Mesenchymal stem cell (in vitro differentiated cells and primary cell): ENCODE measurements around the gene PPP6R1.
A peak's percentile ranks its signal among the peaks of the same experiment; 100 is the strongest.

ENCODE experiments used
- DNase-seq: peaks from one replicate; pipeline ENCODE4 v3.0.0-alpha.2; 2013
- H2AFZ ChIP-seq: one replicate; pipeline ENCODE4 v1.6.1; 2013; ENCODE audit warnings: low read depth, mild to moderate bottlenecking, control low read depth, inconsistent platforms, low read length, moderate library complexity
- H2AK5ac ChIP-seq: 2 replicates; pipeline ENCODE4 v1.6.1; 2013; ENCODE audit warnings: low read length, moderate library complexity, mild to moderate bottlenecking, inconsistent platforms; ENCODE audit not compliant: severe bottlenecking
- H2BK120ac ChIP-seq: one replicate; pipeline ENCODE4 v1.6.1; 2013; ENCODE audit warnings: low read depth, mild to moderate bottlenecking, inconsistent platforms, low read length, moderate library complexity
- H2BK12ac ChIP-seq, 2 experiments: one replicate each; pipeline ENCODE4 v1.6.1; 2013; ENCODE audit warnings: inconsistent platforms in 2 of 2, low read length in 2 of 2, mild to moderate bottlenecking in 2 of 2, moderate library complexity in 2 of 2, control low read depth in 1 of 2
- H2BK15ac ChIP-seq: one replicate; pipeline ENCODE4 v1.6.1; 2013; ENCODE audit warnings: mild to moderate bottlenecking, low read depth, inconsistent platforms; ENCODE audit not compliant: poor library complexity, severe bottlenecking
- H2BK5ac ChIP-seq: 2 replicates; pipeline ENCODE4 v1.6.1; 2013; ENCODE audit warnings: low read depth, mild to moderate bottlenecking, low read length, control low read depth, inconsistent platforms; ENCODE audit not compliant: poor library complexity, severe bottlenecking
- H3K14ac ChIP-seq, 2 experiments: one replicate each; pipeline ENCODE4 v1.6.1; 2013; ENCODE audit warnings: inconsistent platforms in 2 of 2, low read length in 2 of 2, control low read depth in 1 of 2, mild to moderate bottlenecking in 1 of 2, moderate library complexity in 1 of 2
- H3K18ac ChIP-seq, 2 experiments: one replicate each; pipeline ENCODE4 v1.6.1; 2013; ENCODE audit warnings: inconsistent platforms in 2 of 2, low read length in 2 of 2, control low read depth in 1 of 2, low read depth in 1 of 2, mild to moderate bottlenecking in 1 of 2
- H3K23ac ChIP-seq, 2 experiments: one replicate each; pipeline ENCODE4 v1.6.1; 2013; ENCODE audit warnings: inconsistent platforms in 2 of 2, low read length in 2 of 2, mild to moderate bottlenecking in 2 of 2, moderate library complexity in 2 of 2, control low read depth in 1 of 2
- H3K27ac ChIP-seq: 2 replicates; pipeline ENCODE4 v1.5.1; 2013; ENCODE audit warnings: mild to moderate bottlenecking, moderate library complexity, low read length, control low read depth, inconsistent platforms; ENCODE audit not compliant: poor library complexity, severe bottlenecking
- H3K27me3 ChIP-seq, 2 experiments: 2 replicates each; pipeline versions ENCODE4 v1.6.1 to v1.7.0; 2013; ENCODE audit warnings: low read length in 2 of 2, mild to moderate bottlenecking in 2 of 2, moderate library complexity in 2 of 2, control low read depth in 1 of 2, inconsistent platforms in 1 of 2; ENCODE audit not compliant: control insufficient read depth in 1 of 2, insufficient read depth in 1 of 2
- H3K36me3 ChIP-seq, 2 experiments: 2 replicates each; pipeline versions ENCODE4 v1.6.1 to v1.7.0; 2013; ENCODE audit warnings: low read length in 2 of 2, control low read depth in 1 of 2, inconsistent platforms in 1 of 2, low read depth in 1 of 2, mild to moderate bottlenecking in 1 of 2; ENCODE audit not compliant: insufficient read depth in 2 of 2, control insufficient read depth in 1 of 2
- H3K4ac ChIP-seq, 2 experiments: one replicate each; pipeline ENCODE4 v1.6.1; 2013; ENCODE audit warnings: inconsistent platforms in 2 of 2, low read length in 2 of 2, mild to moderate bottlenecking in 2 of 2, moderate library complexity in 2 of 2, control low read depth in 1 of 2, low read depth in 1 of 2
- H3K4me1 ChIP-seq: 2 replicates; pipeline ENCODE4 v1.6.1; 2013; ENCODE audit warnings: low read depth, low read length, control low read depth; ENCODE audit not compliant: control insufficient read depth, insufficient read depth
- H3K4me2 ChIP-seq: 2 replicates; pipeline ENCODE4 v1.6.1; 2013; ENCODE audit warnings: low read length, mild to moderate bottlenecking, inconsistent platforms; ENCODE audit not compliant: poor library complexity, severe bottlenecking
- H3K4me3 ChIP-seq, 2 experiments: 2 replicates each; pipeline versions ENCODE4 v1.5.1 to v1.7.0; 2013; ENCODE audit warnings: low read length in 2 of 2, mild to moderate bottlenecking in 2 of 2, control low read depth in 1 of 2, low read depth in 1 of 2; ENCODE audit not compliant: insufficient read depth in 1 of 2
- H3K79me1 ChIP-seq: replicated peaks from 2 replicates; pipeline ENCODE4 v1.6.1; 2013; ENCODE audit warnings: mild to moderate bottlenecking, control low read depth, low read length, inconsistent platforms; ENCODE audit not compliant: poor library complexity, severe bottlenecking
- H3K9ac ChIP-seq: 2 replicates; pipeline ENCODE4 v1.7.0; 2013; ENCODE audit warnings: mild to moderate bottlenecking, low read length, moderate library complexity
- H3K9me3 ChIP-seq: 2 replicates; pipeline ENCODE4 v1.7.0; 2013; ENCODE audit warnings: mild to moderate bottlenecking, low read length; ENCODE audit not compliant: control insufficient read depth
- H4K8ac ChIP-seq: one replicate; pipeline ENCODE4 v1.6.1; 2013; ENCODE audit warnings: inconsistent platforms, mild to moderate bottlenecking, low read length, moderate library complexity
- H4K91ac ChIP-seq: one replicate; pipeline ENCODE4 v1.6.1; 2013; ENCODE audit warnings: mild to moderate bottlenecking, low read length, inconsistent platforms
- WGBS: methylation state at CpG from one replicate; pipeline ENCODE4 v1.1.7; 2013; ENCODE audit warnings: mixed read lengths; 5-methylcytosine and 5-hydroxymethylcytosine counted together

PPP6R1 gene

GRCh38 chr19:55229789-55230182, 29.0 kb downstream of the PPP6R1 start:
- no peak overlapping the region for H2BK5ac ChIP-seq
- no peak overlapping the region for H2AFZ ChIP-seq
- no peak overlapping the region for H3K23ac ChIP-seq
- H4K91ac ChIP-seq = no peak overlapping the region
- H3K27ac ChIP-seq = no peak overlapping the region
- peaks cover 17% of the 10 kb centered on the region for H3K4me1 ChIP-seq
- H3K9me3 ChIP-seq = no peaks in the 10 kb centered on the region
- no peak overlapping the region for H2BK15ac ChIP-seq
- H3K4ac ChIP-seq = no peak overlapping the region
- no peak overlapping the region for H3K4me3 ChIP-seq
- DNase-seq = no peak
- no peaks in the 10 kb centered on the region for H3K27me3 ChIP-seq
- no peak overlapping the region for H4K8ac ChIP-seq
- no peak overlapping the region for H2AK5ac ChIP-seq
- no peak overlapping the region for H2BK12ac ChIP-seq
- H2BK120ac ChIP-seq = no peak overlapping the region
- H3K9ac ChIP-seq = no peak overlapping the region
- WGBS = 95% methylated on average over 14 of the region's 17 CpGs
- H3K36me3 ChIP-seq = peaks cover 80% of the 10 kb centered on the region in 2 experiments
- no peak overlapping the region for H3K14ac ChIP-seq
- H3K79me1 ChIP-seq = peaks cover 35% of the 10 kb centered on the region
- no peak overlapping the region for H3K18ac ChIP-seq
- no peak overlapping the region for H3K4me2 ChIP-seq

GRCh38 chr19:55229145-55229788, 29.6 kb downstream of the PPP6R1 start:
- H2BK120ac ChIP-seq = no peak overlapping the region
- no peak overlapping the region for H3K4me2 ChIP-seq
- no peak for DNase-seq
- no peak overlapping the region for H2AFZ ChIP-seq
- H3K79me1 ChIP-seq = peaks cover 31% of the 10 kb centered on the region
- no peak overlapping the region for H3K4ac ChIP-seq
- no peak overlapping the region for H4K8ac ChIP-seq
- no peak overlapping the region for H2BK12ac ChIP-seq
- H3K27ac ChIP-seq = no peak overlapping the region
- no peaks in the 10 kb centered on the region for H3K27me3 ChIP-seq
- H2BK5ac ChIP-seq = no peak overlapping the region
- no peak overlapping the region for H3K4me3 ChIP-seq
- no peak overlapping the region for H2AK5ac ChIP-seq
- no peak overlapping the region for H3K9ac ChIP-seq
- peaks cover 75 to 76% of the 10 kb centered on the region in 2 experiments for H3K36me3 ChIP-seq
- H3K4me1 ChIP-seq = peaks cover 17% of the 10 kb centered on the region
- no peak overlapping the region for H3K14ac ChIP-seq
- no peaks in the 10 kb centered on the region for H3K9me3 ChIP-seq
- H3K18ac ChIP-seq = no peak overlapping the region
- no peak overlapping the region for H2BK15ac ChIP-seq
- H3K23ac ChIP-seq = no peak overlapping the region
- WGBS = 92% methylated on average over 11 of the region's 18 CpGs
- H4K91ac ChIP-seq = no peak overlapping the region

- no peak within 1 kb of the TSS for H2BK12ac ChIP-seq
- no peak within 1 kb of the TSS for H4K91ac ChIP-seq
- no peak within 1 kb of the TSS for H3K27ac ChIP-seq
- H3K18ac ChIP-seq = no peak within 1 kb of the TSS
- no peak within 1 kb of the TSS for H3K4me2 ChIP-seq
- no peak within 1 kb of the TSS for H2BK15ac ChIP-seq
- peaks cover 71 to 83% of the 10 kb centered on the region in 2 experiments for H3K36me3 ChIP-seq
- no peak within 1 kb of the TSS for H3K23ac ChIP-seq
- peaks cover 31% of the 10 kb centered on the region for H3K79me1 ChIP-seq
- no peak within 1 kb of the TSS for H3K14ac ChIP-seq
- H2BK120ac ChIP-seq = no peak within 1 kb of the TSS
- H3K27me3 ChIP-seq = no peaks in the 10 kb centered on the region
- DNase-seq = no peak
- peaks cover 17% of the 10 kb centered on the region for H3K4me1 ChIP-seq
- no peak within 1 kb of the TSS for H2AFZ ChIP-seq
- H2BK5ac ChIP-seq = no peak within 1 kb of the TSS
- WGBS = 98% methylated on average over 12 of the region's 12 CpGs
- H3K4me3 ChIP-seq = no peak within 1 kb of the TSS
- no peak within 1 kb of the TSS for H4K8ac ChIP-seq
- no peak within 1 kb of the TSS for H3K9ac ChIP-seq
- no peak within 1 kb of the TSS for H3K4ac ChIP-seq
- no peak within 1 kb of the TSS for H2AK5ac ChIP-seq
- no peaks in the 10 kb centered on the region for H3K9me3 ChIP-seq
Measured at GRCh38 chr19:55228403-55229031, 30.3 kb downstream of the PPP6R1 start, which contains the start of gene TMEM86B. Gene TMEM86B (minus strand): TSS chr19:55228763. CDS start chr19:55228741, 22 bp downstream.

GRCh38 chr19:55228015-55228391, 30.8 kb downstream of the PPP6R1 start:
- H3K36me3 ChIP-seq = peaks cover 67 to 87% of the 10 kb centered on the region in 2 experiments
- no peak overlapping the region for H2BK15ac ChIP-seq
- no peak overlapping the region for H4K91ac ChIP-seq
- no peak overlapping the region for H2BK5ac ChIP-seq
- H3K9ac ChIP-seq = no peak overlapping the region
- no peak overlapping the region for H3K4ac ChIP-seq
- H4K8ac ChIP-seq = no peak overlapping the region
- H2AK5ac ChIP-seq = no peak overlapping the region
- no peak overlapping the region for H3K18ac ChIP-seq
- no peak overlapping the region for H2BK12ac ChIP-seq
- H3K27me3 ChIP-seq = no peaks in the 10 kb centered on the region
- no peak overlapping the region for H2AFZ ChIP-seq
- peak; percentile 21 for DNase-seq
- no peak overlapping the region for H2BK120ac ChIP-seq
- H3K79me1 ChIP-seq = peaks cover 31% of the 10 kb centered on the region
- H3K4me1 ChIP-seq = peaks cover 17% of the 10 kb centered on the region
- no peak overlapping the region for H3K23ac ChIP-seq
- no peak overlapping the region for H3K4me2 ChIP-seq
- WGBS = 70% methylated on average over 17 of the region's 17 CpGs
- no peak overlapping the region for H3K27ac ChIP-seq
- no peaks in the 10 kb centered on the region for H3K9me3 ChIP-seq
- H3K14ac ChIP-seq = no peak overlapping the region
- no peak overlapping the region for H3K4me3 ChIP-seq
